VCaP (cell line): ENCODE data around the gene IGDCC3.

Source experiments
- H3K27ac ChIP-seq: fragments of 450-650 bp; 2 replicates; pipeline ENCODE4 v1.5.1; 2017
- CTCF ChIP-seq: fragments of 450-650 bp; conservative IDR thresholded peaks from 2 replicates; pipeline ENCODE4 v1.5.1; 2017; ENCODE audit warnings: mild to moderate bottlenecking, moderate library complexity

Gene IGDCC3

DNA sequence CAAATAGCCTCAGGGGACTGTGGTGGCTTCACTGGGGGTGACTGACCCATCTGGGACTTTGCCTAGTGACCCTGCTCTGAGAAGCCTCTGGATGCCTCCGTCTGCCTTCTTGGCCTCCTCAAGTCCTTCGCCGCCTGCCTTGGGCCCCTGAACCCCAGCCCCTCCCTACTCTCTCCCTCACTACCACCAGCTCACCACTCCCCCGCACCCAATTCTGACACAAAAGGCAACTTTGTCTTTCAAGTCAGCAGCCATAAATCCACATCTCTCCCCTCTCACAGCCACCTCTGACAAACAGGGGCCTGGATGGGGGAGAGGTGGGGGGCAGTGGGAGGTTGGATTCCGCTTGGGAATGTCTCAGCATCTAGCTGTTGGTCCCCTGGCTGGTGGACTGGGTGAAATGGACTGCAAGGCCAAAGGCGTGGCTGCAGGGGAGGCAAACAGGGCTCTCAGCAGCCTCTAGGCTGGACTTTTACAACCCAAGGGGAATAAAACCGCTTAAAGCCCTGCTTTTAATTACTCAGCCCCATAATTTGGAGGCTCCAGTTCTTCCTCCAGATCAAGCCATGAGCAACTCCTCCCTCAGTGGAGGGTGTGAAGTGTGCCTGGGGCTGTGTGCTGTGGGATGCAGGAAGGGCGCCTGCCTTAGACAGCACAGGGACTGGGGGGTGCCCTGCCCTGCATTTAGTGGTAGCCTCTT, 33.4 kb downstream of the IGDCC3 start:
- no peak for TF ChIP-seq CTCF
- no peak overlapping the region for H3K27ac ChIP-seq

GRCh38 chr15:65343374-65343981, 34.3 kb downstream of the IGDCC3 start:
- no peak for TF ChIP-seq CTCF
- no peak overlapping the region for H3K27ac ChIP-seq

DNA sequence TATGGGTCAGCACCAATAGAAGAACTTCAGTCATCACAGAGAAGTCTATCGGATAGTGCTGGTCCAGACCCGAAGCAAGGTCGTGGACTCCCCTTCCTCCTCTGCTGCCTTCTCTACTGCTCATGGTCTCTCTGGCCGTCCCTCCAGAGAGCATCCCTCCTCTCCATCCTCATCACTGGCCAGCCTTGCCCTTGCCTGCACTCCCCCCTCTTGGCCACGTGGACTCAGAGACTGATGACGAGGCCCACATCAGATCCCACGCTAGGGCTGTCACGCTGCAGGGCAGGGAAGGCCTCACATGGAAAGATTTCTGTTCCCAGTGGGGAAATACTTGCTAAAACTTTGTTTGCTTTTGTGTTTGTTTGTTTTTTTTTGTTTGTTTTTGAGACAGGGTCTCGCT, 35.3 kb downstream of the IGDCC3 start:
- no peak for TF ChIP-seq CTCF
- no peak overlapping the region for H3K27ac ChIP-seq

GRCh38 chr15:65339920-65340319, 37.9 kb downstream of the IGDCC3 start:
- H3K27ac ChIP-seq: peak overlapping the region; percentile 33; the same call in 1 of the 2 replicates
- TF ChIP-seq CTCF: no peak

- no peak for TF ChIP-seq CTCF
These were observed 38.4 kb downstream of the IGDCC3 start for GRCh38 chr15:65339416-65339815.

DNA sequence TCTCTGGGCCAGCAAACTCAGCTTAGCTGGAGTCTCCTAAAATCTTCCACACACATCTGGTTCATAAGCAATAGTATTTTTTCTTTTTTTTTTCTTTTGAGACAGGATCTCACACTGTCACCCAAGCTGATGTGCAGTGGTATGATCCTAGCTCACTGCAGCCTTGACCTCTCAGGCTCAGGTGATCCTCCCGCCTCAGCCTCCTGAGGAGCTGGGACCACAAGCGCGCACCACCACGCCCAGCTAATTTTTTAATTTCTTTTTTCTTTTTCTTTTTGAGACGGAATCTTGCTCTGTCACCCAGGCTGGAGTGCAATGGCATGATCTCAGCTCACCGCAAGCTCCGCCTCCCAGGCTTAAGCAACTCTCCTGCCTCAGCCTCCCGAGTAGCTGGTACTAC, 39.0 kb downstream of the IGDCC3 start:
- H3K27ac ChIP-seq: no peak overlapping the region
- TF ChIP-seq CTCF: no peak

More at GRCh38 chr15:65339416-65339815, 38.4 kb downstream of the IGDCC3 start:
- H3K27ac ChIP-seq: peak overlapping the region; percentile 33; the same call in 1 of the 2 replicates

DNA sequence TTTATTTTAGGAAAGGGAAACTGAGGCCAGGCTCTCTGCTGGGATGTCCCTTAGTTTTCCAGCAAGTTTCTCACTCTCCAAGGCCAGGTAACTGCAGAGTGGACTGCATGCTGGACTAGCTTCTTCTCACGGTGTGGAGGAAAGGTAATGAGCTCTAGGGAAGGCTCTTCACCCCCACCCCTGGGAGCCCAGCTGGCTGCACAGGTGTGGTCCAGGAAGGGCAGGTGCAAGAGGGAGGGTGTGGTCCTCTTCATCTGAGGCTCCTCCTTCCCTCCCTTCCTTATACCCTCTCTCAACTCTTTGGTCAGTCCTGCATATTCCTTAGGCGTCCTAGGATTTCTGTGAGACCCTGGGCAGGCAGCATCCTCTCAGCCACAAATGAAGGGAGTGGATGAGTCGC, 39.4 kb downstream of the IGDCC3 start:
- H3K27ac ChIP-seq: no peak overlapping the region
- no peak for TF ChIP-seq CTCF
